GM18870 (cell line): ENCODE measurements around the gene OLFML2A.
"Not testable (repeated sequence)": the region's sequence is repeated elsewhere in the genome, so short reads cannot be mapped to it uniquely, and the experiment has no call there.

Experiments
- ATAC-seq: cut with Tn5 transposase; IDR thresholded peaks from one replicate; pipeline ENCODE4 v1.9.1; 2021; ENCODE audit warnings: moderate library complexity; ENCODE audit not compliant: unreplicated experiment

The OLFML2A gene

DNA sequence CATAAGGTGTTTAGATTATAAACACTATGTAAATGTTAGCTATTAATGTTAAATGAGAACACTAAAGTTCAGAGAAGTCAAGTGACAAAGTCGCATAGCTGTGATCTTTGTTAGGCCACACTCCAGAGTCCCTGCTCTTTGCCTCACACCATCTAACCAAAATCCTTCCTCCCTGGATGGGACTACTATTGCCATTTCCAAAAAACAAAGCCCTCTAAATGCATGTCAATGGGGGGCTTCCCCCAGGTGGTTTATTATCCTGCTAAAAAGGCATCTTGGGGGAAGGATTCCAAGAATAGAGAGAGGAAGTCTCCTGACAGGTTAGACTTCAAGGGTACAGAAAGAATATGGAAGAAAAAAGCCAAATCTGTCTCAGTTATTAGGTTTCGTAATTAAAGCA lies 16.2 kb upstream of the OLFML2A start:
- no peak for ATAC-seq

DNA sequence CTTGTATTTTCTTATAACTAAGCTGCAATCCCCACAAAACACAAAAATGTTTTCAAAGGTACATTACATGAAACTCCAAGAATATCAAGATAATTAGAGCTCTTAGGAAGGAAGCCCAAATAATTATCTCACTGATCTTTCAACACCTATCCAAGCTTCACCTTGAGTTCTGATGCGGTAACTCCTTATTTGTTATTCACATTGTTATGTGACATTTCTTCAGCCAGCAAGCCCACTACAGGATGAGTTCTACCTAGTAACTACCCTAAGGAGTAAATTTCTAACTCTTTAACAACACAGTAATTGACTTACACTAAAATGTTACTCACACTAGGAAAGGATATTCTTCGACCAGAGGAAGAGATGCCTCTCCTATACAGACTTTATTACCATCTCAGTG lies 15.7 kb upstream of the OLFML2A start:
- ATAC-seq, result no peak

DNA sequence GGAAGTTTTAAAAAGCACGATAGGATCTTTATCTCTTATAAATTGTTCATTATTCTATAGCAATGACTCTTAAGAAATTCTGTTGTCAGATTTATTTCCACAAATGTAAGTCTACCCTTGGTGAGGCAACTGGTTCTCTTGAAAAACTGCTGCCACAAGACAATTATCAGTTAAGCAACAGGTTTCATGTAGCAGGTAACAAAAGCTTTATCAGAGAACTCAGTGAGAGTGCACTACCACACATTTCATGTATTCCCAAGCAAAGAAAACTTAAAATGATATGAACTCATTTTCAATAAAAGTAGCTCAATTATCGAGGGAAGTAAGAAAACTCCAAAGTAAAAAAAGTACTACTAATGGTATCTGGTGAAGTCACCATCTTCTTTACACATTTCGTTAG lies 15.2 kb upstream of the OLFML2A start:
- ATAC-seq, result no peak

DNA sequence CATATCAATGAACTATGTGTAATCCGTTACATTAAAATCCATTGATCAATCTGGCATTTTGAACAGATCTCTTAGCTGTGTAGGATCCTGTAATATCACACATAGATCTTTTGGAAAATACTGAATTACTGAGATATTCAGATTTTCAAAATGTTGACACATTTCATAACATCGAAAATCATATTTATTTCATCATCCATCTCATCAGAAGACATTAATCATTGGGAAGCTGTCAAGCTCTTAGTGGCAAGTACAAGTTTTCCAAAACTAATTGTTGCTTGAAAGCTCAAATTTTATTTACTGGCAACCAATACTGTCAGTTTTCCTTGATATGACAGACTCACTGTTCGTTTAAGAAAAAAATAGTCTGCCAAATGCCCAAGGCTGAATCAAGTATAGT lies 14.3 kb upstream of the OLFML2A start:
- no peak for ATAC-seq

DNA sequence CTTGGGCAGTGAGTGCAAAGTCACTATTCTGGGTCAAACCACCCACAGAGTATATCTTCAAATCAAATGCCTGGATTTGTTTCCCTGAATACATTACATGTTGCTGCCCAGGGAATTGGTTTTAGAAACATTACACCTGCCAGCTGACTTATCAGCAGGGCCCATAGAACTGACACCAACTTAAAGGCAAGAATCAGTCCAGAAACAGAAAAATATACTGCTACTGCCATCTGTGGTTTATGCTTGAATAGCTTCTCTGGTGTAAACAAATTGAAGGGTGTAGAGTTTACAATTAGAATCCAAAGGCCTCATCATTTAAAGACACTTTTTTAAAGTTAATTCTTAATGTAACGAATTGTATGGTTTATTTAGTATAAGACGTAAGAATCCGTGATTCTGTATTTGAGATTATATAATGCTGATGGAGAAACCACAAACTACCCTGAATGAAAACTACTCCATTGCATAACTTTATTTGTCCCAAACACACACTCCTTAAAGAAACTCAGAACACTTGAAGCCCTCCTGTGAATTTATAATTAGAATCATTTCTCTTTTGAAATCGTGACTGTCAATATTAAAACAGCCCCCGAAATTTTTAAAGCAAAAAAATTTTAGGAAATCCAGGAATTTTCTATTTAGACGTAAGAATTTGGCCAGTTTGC lies 12.0 kb upstream of the OLFML2A start:
- no peak for ATAC-seq

DNA sequence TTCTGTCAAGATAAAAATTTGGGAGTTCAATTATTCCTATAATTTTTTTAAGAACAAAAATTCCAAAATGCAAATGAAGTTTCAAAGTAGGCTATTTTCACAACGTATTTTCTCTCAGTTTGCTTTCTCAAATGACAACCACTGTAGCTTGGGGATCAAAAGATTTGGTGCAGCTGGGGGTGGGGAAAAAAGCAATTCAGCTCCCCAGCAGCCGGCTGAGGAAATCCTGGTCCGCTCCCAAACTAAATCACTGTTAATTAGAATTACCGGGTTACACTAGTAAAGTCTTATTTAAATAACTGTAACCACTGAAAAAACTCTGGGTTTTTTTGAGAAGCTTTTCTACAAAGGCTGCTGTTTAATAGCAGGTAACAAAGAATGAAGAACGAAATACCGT lies 11.5 kb upstream of the OLFML2A start:
- ATAC-seq, result no peak

DNA sequence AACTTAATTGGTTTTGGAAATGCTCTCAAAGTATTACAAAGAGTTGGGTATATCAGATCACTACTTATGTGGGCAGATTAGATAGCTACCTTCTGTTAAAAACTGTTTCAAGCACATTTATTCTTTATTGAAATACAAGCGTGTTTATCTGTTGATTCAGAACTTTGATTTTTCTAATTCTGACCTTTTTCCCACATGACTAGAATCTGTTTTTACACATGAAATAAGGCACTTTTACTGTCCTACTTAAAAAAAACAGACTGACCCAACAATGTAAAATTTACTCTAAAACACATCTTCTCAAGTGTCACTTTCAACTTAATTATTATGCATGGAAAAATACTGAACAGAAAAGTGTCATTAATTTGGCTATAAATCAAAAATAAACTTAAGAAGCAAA lies 10.6 kb upstream of the OLFML2A start:
- no peak for ATAC-seq

DNA sequence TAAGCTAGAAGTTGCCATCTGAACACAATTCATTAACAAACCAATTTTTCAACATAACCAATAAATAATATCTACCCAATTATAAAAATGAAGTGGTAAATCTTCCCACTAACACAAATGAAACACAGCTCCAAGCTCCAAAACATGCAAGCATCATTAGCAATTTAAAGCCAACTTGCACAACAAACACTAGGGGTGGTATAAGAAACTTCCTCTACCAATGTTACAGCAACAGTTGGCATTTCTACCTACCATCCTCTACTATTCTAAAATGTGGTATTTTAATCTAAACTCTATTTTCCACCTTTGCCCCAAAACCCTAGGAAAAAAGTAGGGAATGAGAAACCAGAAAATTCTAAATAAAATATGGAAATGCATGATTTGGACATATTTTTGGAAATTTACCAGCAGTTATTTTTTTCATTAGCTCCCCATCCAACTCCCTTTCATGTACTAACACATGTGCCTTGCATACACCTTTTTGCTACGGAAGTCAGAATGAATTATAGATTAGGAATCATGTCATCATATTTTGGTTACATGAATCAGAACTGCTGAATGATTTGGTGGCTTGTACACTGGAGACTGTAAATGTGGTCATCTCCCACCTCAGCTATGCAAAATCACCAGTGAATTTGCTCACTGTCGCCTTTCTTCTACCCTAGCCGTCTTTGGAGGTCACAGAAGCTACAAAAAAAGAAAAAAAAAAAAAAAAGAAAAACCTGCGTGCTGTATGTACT lies 9.9 kb upstream of the OLFML2A start:
- no peak for ATAC-seq

DNA sequence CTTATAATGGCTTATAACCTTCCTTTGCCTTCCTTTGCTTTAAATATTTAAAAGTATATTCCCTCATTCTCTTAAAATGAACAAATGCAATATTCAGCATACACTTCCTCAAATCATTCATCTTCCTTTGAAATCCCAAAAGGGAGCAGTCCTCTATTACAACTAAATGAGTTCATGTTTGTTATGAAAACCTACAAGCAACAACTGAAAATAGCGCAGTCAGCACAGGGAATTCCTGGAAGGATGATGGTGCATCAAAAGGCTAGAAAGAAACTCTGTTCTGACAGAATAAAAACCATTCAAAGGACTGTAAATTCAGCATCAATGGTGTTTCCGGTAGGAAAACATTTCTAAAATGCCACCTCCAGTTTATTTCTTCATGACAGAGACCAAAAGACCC lies 9.1 kb upstream of the OLFML2A start:
- no peak for ATAC-seq

DNA sequence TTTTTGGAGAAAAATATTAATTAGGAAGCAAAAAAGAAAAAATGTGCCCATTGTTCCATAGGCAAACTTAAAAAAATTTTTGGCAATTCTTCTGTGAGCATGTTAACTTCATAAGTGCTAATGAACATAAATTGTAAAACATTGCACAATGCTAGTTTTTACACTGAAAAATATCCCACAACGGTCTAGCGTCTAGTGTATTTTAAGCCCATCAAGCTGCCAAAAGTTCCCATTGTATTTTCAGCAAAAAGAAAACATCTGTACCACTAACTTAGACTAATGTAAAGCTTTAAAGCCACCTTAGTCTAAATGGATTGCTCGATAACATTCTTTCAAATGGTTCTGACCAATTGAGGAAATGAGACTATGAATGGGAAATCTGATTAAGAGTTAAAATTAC lies 8.6 kb upstream of the OLFML2A start:
- no peak for ATAC-seq

DNA sequence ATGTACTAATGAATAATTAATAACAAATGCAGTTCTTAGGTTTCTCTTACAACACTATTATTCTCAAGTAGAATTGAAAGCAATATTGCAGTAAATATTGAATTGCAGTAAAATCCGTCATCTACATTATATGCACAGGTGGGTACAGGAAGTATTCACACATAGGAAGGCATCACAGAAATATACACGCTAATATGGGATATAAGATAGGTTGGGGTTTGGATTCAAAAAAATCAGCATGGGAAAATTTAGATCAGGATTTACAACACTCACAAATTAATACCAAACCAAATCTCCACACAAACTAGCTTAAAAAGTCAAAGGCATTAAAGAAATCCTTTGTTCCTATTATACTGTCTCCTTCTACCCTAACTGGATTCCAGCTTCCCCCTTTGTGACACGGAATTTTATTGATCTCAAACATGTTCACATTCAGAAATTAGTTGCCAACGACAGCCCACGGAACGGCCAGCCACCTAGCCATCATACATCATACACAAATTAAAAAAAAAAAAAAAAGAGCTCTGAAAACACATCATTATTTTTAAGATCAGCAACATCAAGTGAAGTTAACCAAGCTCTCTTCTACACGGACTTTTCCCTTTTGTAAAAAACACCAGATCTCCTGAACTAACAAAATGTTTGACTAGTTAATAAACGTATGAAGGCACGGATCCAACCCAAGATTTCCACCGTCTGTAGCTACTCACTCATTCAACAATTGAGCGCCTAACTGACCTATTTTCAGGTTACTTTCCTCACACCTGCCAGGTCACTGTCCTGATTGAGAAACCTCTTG lies 8.0 kb upstream of the OLFML2A start:
- ATAC-seq, result no peak

DNA sequence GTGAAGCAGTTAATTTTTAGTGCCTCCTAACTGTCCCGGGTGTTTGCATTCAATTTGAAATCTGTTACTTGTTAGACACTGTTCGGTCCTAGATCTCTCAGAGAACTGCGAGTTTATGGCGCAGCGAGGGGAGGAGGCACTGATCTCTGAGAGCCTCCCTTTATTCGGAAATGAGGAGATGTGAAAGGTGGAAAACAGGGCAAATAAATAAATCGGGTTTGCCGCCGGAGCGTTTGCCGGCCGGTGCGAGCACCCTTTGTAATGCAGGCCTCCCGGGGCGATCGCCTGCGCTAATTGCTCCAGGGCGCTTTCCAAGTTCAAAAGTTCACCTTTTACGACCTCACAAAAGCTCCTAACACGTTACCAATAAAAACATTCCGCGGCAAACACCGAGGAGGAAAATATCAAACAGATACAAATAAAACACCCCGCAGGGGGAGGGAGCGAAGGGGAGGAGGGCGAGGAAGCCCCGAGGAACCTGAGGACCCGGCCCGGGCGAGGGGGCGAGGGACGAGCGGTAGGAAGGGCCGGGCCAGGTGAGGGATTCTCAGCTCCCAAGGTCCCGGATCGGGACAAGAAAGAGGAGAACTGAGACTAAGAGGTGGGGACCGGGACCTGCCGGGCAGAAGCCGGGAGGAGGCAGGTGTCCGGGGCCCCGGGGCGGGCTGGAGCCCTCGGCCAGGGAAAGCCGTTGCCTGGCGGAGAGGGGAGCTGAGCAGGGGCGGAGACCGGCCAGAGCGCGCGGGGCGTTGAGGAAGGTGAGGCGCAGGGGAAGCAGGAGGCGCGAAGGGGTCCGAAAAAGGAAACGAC lies 7.2 kb upstream of the OLFML2A start:
- no peak for ATAC-seq

DNA sequence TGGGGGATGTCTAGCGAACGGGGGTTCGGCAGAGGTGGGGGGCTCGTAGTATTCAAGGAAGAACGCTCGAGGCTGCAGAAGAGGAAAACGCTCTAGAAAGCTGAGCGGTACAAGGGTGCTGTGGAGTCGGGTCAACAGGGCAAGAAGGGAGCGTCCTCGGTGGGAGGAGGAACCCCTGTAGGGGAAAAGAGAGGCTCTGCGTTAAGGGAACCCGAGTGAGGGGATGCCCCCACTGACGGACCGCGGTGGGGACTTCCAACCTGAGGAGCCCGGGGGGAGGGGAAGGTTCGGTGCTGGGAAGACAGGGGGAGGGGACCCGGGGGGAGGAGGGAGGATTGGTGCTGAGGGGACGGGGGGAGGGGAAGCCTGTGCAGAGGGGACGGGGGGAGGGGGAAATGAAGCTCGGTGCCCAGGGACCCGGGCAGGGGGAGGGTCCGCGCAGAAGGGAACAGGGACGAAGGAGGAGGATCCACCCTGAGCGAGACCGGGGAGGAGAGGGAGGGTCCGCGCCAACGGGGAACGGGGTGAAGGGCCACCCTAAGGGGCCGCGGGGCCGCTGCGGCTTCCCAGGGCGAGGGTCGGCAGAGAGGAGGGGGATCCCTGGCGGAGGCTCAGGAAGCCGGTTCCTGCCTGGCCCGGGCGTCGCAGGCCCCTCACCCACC lies 6.4 kb upstream of the OLFML2A start:
- no peak for ATAC-seq

DNA sequence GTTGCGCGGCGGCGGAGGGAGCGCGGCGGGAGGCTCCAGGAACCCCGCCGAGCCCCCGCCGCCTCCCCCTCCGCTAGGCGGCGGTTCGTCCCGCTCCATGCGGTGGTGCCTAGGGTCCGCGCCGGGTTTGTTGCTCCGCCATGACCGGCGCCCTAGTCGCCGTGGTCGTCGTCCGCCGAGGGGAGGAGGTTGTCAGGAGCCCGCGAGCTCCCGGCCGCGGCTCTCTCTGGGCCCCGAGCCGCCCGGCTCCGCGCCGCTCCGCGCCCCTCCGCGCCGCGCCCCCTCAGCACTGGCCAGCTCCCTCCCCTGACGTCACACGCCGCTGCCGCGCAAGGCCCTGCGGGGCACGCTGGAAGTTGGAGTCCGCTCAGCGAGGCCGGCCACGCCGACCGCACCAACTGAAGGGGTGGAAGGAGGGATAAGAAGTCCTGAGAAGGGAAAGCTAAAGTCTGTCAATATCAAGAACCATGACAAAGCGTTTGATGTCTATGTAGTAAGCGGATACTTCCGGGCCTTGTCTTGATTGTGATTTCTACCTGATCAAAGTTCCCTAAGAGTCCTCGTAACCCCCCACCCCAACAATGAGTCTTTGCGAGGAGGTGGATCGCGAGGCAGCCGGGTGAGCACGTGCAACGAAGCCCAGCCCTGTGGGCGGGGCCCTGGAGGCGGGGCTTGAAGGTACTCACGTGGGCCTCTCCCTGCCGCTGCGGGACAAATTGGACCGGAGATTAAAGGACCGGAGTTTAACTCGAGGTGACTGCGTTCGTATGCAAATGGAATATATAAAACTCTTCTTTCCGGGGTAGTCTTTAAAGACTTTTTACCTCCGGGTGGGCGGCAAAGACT lies 5.7 kb upstream of the OLFML2A start, which contains the start of gene NR6A1:
Gene NR6A1, minus strand, starts transcription at position 291 of the 846 bp plus-strand sequence.
- ATAC-seq, result peak; percentile 65

DNA sequence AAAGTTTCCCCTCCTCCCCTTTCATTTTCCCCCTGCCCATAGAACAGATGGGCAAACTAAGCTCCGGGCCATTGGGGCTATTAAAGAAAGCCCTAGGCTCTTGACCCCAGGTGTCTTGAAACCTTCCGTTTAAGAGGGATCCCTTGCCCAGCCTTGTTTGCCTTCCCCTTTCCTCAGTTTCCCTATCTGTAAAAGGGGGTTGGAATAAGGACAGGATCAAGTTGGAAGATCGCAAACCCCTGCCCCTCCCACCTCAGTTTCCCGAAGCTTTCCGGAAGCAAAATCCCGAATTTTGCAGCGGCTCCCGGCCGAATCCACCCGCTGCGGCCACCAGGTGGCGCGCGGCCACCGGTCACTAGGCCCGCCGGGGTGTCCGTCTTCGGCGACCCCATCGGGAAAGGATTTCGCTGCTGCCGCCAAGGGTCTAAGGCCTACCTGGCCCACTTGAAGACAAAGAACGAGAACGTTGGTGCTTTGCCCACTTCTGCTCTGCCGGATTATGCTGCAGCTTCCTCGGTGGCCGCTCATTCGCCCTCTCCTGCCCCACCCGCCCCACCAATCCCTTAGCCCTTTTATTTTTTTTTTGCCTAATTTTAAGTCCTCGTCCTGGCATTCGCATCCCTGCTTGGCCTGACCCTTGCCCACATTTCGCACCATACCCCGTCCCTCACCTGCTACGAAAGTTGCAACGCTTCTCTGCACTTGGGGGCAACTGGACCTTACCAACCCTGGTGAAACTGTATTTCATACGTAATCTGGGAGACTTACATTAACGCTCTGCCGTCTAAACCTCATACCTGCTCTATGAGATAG lies 4.9 kb upstream of the OLFML2A start:
- no peak for ATAC-seq

DNA sequence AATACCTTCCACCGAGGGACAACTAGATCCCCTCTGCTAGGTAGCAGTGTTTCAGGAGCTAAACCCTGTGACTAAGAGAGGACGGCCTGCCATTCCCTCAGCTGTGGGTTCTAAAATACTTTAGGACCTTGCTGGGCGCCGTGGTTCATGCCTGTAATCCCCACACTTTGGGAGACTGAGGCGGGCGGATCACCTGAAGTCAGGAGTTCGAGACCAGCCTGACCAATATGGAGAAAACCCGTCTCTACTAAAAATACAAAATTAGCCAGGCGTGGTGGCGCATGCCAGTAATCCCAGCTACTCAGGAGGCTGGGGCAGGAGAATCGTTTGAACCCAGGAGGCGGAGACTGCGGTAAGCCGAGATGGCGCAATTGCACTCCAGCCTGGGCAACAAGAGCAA lies 4.1 kb upstream of the OLFML2A start:
- not testable (repeated sequence) for ATAC-seq

DNA sequence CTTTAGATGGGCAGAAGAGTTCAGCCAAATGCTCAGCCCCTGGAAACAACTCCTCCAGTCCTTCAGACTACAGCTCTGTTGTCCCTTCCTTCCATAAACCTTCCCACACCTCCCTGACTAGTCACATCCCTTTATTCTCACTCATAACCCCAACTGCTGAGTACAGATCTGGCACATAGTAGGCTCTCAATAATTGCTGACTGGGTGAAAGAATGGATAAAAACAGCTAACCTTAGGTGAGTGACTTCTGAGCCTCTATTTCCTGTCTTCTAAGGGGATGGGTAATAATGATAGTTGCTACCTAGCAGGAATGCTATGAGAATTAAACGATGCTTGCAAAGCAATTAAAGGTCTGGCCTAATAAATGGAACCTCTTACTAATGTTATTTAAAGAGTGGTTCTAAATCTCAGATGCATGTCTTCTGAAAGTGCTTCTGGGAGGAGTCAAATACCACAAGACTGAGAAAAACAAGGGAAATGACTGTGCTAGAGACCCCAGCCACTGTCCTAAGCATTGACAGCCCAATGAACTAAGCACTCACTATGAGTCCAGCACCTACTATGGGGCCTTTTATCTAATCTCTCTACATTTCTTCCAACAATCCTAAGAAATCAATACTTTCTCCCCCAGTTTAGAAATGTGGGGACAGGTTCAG lies 3.3 kb upstream of the OLFML2A start:
- ATAC-seq, result no peak
